Hematopoietic multipotent progenitor cell (in vitro differentiated cells): Measurements from ENCODE around the gene ERICH4. TPM values are rescaled to one million over a fixed set of nuclear protein-coding genes. Genes with fewer than 3 reads are reported as not detected.
A peak's percentile ranks its signal among the peaks of the same experiment; 100 is the strongest.
"Not testable (repeated sequence)": the region's sequence is repeated elsewhere in the genome, so short reads cannot be mapped to it uniquely, and the experiment has no call there.

Experiments
- DNase-seq, 3 donors: peaks; one replicate each; pipeline ENCODE4 v3.0.0-alpha.2; 2011 to 2015; ENCODE audit warnings: low read depth in 2 of 3, low spot score in 2 of 3
- total RNA-seq: library from RNA; depleted of rRNA; stranded (reverse); fragments of >200 nt; gene quantifications from one replicate; pipeline ENCODE4 v1.2.3, GENCODE V29; 2012

ERICH4 gene, protein sequence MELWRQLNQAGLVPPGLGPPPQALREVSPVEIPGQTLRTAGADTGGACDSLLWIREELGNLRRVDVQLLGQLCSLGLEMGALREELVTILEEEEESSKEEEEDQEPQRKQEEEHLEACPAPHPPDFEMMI
- under 0.01 TPM for total RNA-seq

- DNase-seq: no peak
Observed at GRCh38 chr19:41442473-41443355, at the start of gene ERICH4. TSS of gene ERICH4 (plus strand) at chr19:41443156. CDS start at chr19:41443170, 14 bp downstream.

GRCh38 chr19:41395355-41395754 is 47.6 kb upstream of the ERICH4 start:
- no peak for DNase-seq

GRCh38 chr19:41397086-41398049 is 45.6 kb upstream of the ERICH4 start, which contains the start of the genes BCKDHA and EXOSC5:
TSS of gene BCKDHA (plus strand) at chr19:41397818. CDS start at chr19:41397828, 10 bp downstream.
TSS of gene EXOSC5 (minus strand) at chr19:41397359. CDS start at chr19:41397328, 31 bp downstream.
- peak; percentile 97 to 100 (median 100) for DNase-seq

GRCh38 chr19:41398050-41398418 is 44.9 kb upstream of the ERICH4 start:
- no peak for DNase-seq

GRCh38 chr19:41398598-41398997 is 44.4 kb upstream of the ERICH4 start:
- no peak for DNase-seq

- no peak for DNase-seq
Observed at GRCh38 chr19:41399091-41399490, 43.9 kb upstream of the ERICH4 start.

- DNase-seq: no peak
Observed at GRCh38 chr19:41399525-41399924, 43.4 kb upstream of the ERICH4 start.

DNA sequence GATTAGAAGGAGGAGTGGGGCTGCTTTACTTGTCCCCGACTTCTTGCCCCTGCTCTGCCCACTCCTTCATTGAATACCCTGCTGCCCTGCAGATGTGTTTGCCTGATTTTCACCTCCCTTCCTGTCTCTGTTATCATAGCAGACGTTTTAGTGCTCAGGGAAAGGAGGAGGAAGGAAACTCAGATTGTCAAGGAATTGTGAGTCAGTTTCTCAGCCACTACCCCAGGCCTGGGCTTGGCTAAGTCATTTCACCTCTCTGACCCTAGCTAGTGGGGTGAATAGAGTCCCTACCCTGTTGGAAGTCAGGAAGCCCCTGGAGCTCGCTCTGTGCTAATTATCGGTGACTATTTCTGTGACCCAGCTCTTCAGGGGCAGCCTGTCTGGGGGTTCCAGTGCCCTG is 41.5 kb upstream of the ERICH4 start:
- no peak for DNase-seq

- no peak for DNase-seq
Observed at GRCh38 chr19:41402010-41402409, 40.9 kb upstream of the ERICH4 start.

DNA sequence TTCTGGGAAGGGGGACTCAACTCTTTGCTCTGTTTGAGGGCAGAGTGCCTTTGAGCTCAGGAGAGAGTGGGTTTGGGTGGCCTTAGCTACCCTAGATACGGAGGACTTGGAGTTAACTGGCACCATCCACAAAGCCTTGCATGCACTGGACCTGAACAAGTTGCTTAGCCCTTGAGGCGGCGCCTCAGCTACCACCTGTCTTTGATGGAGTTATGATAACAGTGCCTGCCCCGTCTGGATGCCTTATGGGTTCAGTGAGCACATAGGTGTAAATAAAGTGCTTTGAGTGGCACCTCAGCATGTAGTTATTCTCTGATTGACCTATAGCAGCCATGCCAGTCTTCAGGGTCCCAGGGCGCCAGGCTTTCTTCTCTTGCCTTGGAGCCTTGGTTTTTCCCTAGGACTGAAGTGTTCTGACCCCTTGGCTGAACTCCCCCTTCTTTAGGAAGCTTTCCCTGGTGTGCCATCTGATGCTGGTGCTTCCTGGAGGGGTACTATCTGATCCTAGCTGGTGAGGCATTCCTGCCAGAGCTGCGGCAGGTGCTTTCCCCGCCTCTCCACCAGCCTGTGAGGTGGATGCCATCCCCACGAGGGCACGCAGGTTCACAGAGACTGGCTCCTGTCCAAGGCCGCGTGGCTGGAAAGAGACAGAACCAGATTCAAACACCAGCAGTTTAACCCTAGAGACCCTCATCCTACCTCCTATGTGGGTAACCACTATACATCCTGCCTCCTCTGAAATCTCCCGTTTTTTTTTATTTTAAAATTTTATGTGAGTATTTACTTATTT is 39.6 kb upstream of the ERICH4 start:
- no peak for DNase-seq

GRCh38 chr19:41405776-41406175 is 37.2 kb upstream of the ERICH4 start:
- DNase-seq: no peak

- DNase-seq: no peak
Observed at GRCh38 chr19:41407271-41407670, 35.7 kb upstream of the ERICH4 start.

DNA sequence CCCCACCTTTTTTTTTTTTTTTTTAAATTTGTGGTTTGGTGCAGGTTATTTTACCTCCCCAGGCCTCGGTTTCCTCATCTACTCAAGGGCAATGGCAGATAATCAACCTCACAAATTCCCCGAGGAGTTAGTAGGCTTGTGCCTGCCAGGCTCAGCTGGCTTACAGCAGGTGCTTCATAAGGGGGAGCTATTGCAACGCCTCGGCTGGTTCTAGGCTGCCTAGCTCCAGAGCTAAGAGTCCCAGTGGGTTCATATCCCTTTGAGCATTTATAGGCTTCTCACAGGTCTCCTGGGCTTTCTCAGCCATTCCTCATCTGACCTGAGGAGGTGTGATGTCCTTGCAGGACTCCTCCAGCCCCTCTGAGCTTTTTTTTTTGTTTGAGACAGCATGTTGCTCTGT is 34.7 kb upstream of the ERICH4 start:
- no peak for DNase-seq

DNA sequence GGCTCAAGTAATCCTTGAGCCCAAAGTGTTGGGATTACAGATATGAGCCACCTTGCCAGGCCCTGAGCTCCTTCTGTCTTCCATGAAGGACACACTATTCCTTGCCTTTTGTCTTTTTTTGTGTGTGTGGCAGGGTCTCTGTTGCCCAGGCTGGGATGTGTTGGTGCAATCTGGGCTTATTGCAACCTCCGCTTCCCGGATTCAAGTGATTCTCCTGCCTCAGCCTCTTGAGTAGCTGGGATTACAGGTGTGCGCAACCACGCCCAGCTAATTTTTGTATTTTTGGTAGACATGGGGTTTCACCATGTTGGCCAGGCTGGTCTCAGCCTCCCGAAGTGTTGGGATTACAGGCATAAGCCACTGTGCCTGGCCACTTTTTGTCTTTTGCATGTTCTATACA is 34.1 kb upstream of the ERICH4 start:
- not testable (repeated sequence) for DNase-seq

GRCh38 chr19:41409288-41409687 is 33.7 kb upstream of the ERICH4 start:
- no peak for DNase-seq

- no peak for DNase-seq
Observed at GRCh38 chr19:41410336-41411054, 32.5 kb upstream of the ERICH4 start.

- DNase-seq: no peak
Observed at GRCh38 chr19:41411100-41411967, 31.6 kb upstream of the ERICH4 start.

GRCh38 chr19:41411968-41412265 is 31.0 kb upstream of the ERICH4 start:
- no peak for DNase-seq

DNA sequence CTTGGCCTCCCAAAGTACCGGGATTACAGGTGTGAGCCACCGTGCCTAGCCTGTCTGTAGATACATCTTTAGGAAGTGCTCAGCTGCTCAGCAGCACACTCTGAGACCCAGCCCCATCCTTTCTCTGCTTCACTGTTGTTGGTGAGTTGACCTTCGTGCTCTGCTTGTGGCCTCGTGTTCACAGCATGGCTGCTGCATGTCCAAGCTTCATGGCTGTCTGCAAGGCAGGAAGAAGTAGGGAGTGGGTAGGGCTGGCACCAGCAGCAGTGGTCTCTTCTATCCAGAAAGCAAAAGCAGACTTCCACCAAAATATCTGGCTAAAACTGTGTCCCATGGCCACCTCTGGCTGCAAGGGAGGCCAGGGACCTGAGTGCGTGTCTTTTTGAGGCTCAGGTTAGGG is 30.0 kb upstream of the ERICH4 start:
- no peak for DNase-seq
